Activated CD4-positive, alpha-beta T cell treated with anti-CD3 and anti-CD28 coated beads for 36 hours (primary cell): ENCODE data around the gene ZRANB1. TPM values are rescaled to one million over a fixed set of nuclear protein-coding genes. Genes with fewer than 3 reads are reported as not detected.
"Not testable (repeated sequence)": the region's sequence is repeated elsewhere in the genome, so short reads cannot be mapped to it uniquely, and the experiment has no call there.

ENCODE experiments used
- ATAC-seq: fragments of 200-7000 bp; cut with Tn5 transposase; one replicate; pipeline ENCODE4 v1.10.0; 2021; ENCODE audit warnings: mild to moderate bottlenecking, moderate library complexity
- CTCF ChIA-PET: fragments of 350-600 bp; sonication (Branson Sonifier 250); formaldehyde crosslinking; loops from one replicate; lab custom pipeline; 2021; ENCODE audit warnings: antibody characterized with exemption; lab: Charles Lee
- POLR2A ChIA-PET: fragments of 350-600 bp; sonication (Branson Sonifier 250); formaldehyde crosslinking; loops from one replicate; lab custom pipeline; 2021; ENCODE audit warnings: antibody characterized with exemption, inconsistent platforms; lab: Charles Lee
- DNase-seq: peaks from one replicate; pipeline ENCODE4 v3.0.0-alpha.2; 2020
- H3K27ac Mint-ChIP-seq: one replicate; pipeline ENCODE4 v1.8.0; 2021; ENCODE audit warnings: mixed read lengths
- H3K27me3 Mint-ChIP-seq: one replicate; pipeline ENCODE4 v1.8.0; 2021; ENCODE audit warnings: mixed read lengths
- H3K36me3 Mint-ChIP-seq: one replicate; pipeline ENCODE4 v1.8.0; 2021; ENCODE audit warnings: low read depth, mixed read lengths
- H3K4me1 Mint-ChIP-seq: one replicate; pipeline ENCODE4 v1.8.0; 2021; ENCODE audit warnings: mixed read lengths
- H3K4me3 Mint-ChIP-seq: one replicate; pipeline ENCODE4 v1.8.0; 2021; ENCODE audit warnings: mild to moderate bottlenecking, moderate library complexity, mixed read lengths
- H3K9me3 Mint-ChIP-seq: one replicate; pipeline ENCODE4 v1.8.0; 2021; ENCODE audit warnings: low read depth, mixed read lengths
- intact Hi-C, 2 experiments: fragments of 100-400 bp; cut with DNase I in 1 of 2; cut with micrococcal nuclease in 1 of 2; formaldehyde crosslinking; loops; one replicate each; pipeline versions ENCODE4 v1.14.2 to v1.15.1; 2022 to 2024; cut with DNase I, micrococcal nuclease
- total RNA-seq, 2 experiments: library from RNA; stranded (reverse); gene quantifications; one replicate each; pipeline ENCODE4 v1.2.3, GENCODE V29; 2021

Gene ZRANB1
- total RNA-seq, 2 experiments from 2014 or later, result 8.4 to 10.4 TPM

GRCh38 chr10:124911124-124912067 lies 30.5 kb upstream of the ZRANB1 start:
- H3K4me3 Mint-ChIP-seq, result no peak overlapping the region
- H3K27me3 Mint-ChIP-seq, result peaks cover 1% of the 10 kb centered on the region
- no peaks in the 10 kb centered on the region for H3K36me3 Mint-ChIP-seq
- no peaks in the 10 kb centered on the region for H3K9me3 Mint-ChIP-seq
- ATAC-seq (no peak), DNase-seq (no peak)
- POLR2A ChIA-PET, result no interaction called here
- H3K27ac Mint-ChIP-seq, result no peak overlapping the region
- intact Hi-C loops, result loop anchor here in 1 of 2 experiments (10.0 kb wide), 1 partner anchor 167 kb away; the partner anchor contains the start of gene FAM53B
- CTCF ChIA-PET, result interaction anchor here (0.6 to 0.7 kb wide), 3 partner anchors 80 to 310 kb away, joined by 3 to 4 read pairs (median 3); no protein-coding TSS in a partner anchor
- peaks cover 12% of the 10 kb centered on the region for H3K4me1 Mint-ChIP-seq

- ChIA-PET POLR2A (no interaction called here), CTCF (interaction anchor here (0.6 to 0.7 kb wide), 3 partner anchors 79 to 309 kb away, joined by 3 to 4 read pairs (median 3); no protein-coding TSS in a partner anchor)
- Mint-ChIP-seq H3K27ac (no peak overlapping the region), H3K9me3 (no peaks in the 10 kb centered on the region), H3K27me3 (peaks cover 1% of the 10 kb centered on the region), H3K4me3 (no peak overlapping the region), H3K36me3 (no peaks in the 10 kb centered on the region), H3K4me1 (peaks cover 12% of the 10 kb centered on the region)
- ATAC-seq, result no peak
- DNase-seq, result no peak
- intact Hi-C loops, result loop anchor here in 1 of 2 experiments (10.0 kb wide), 1 partner anchor 167 kb away; the partner anchor contains the start of gene FAM53B
These were observed 29.6 kb upstream of the ZRANB1 start for GRCh38 chr10:124912101-124912886.

GRCh38 chr10:124913167-124913566 lies 28.8 kb upstream of the ZRANB1 start:
- H3K4me3 Mint-ChIP-seq, result no peak overlapping the region
- ChIA-PET CTCF (interaction anchor here (0.9 kb wide), 1 partner anchor 110 kb away, joined by 3 read pairs; no protein-coding TSS in a partner anchor), POLR2A (no interaction called here)
- H3K4me1 Mint-ChIP-seq, result peaks cover 17% of the 10 kb centered on the region
- no peaks in the 10 kb centered on the region for H3K9me3 Mint-ChIP-seq
- ATAC-seq, result no peak
- H3K27ac Mint-ChIP-seq, result no peak overlapping the region
- intact Hi-C loops, result loop anchor here in 1 of 2 experiments (10.0 kb wide), 1 partner anchor 168 kb away; the partner anchor contains the start of gene FAM53B
- no peak for DNase-seq
- H3K36me3 Mint-ChIP-seq, result no peaks in the 10 kb centered on the region
- H3K27me3 Mint-ChIP-seq, result peaks cover 1% of the 10 kb centered on the region

GRCh38 chr10:124914398-124914797 lies 27.5 kb upstream of the ZRANB1 start:
- POLR2A ChIA-PET, H3K4me3 Mint-ChIP-seq, ATAC-seq, H3K27ac Mint-ChIP-seq, H3K27me3 Mint-ChIP-seq, H3K36me3 Mint-ChIP-seq, DNase-seq, H3K9me3 Mint-ChIP-seq: not testable (repeated sequence)
- H3K4me1 Mint-ChIP-seq, result peaks cover 25% of the 10 kb centered on the region
- CTCF ChIA-PET, result interaction anchor here (0.6 kb wide), 1 partner anchor 438 kb away, joined by 3 read pairs; no protein-coding TSS in a partner anchor
- intact Hi-C loops, result loop anchor here in 1 of 2 experiments (10.0 kb wide), 1 partner anchor 170 kb away; the partner anchor contains the start of gene FAM53B

- DNase-seq, result peak; percentile 11
- intact Hi-C loops, result loop anchor here (1.0 to 10.0 kb wide), 13 partner anchors 41 to 1764 kb away; partner anchors contain the start of genes ABRAXAS2 (in 2 of the 2), EDRF1 (in 2 of the 2), FAM53B (in 2 of the 2) and BCCIP (in 1 of the 2)
- peak overlapping the region; percentile 92 for H3K27ac Mint-ChIP-seq
- H3K27me3 Mint-ChIP-seq, result peaks cover 1% of the 10 kb centered on the region
- ChIA-PET POLR2A (interaction anchor here (0.5 to 0.7 kb wide), 2 partner anchors 28 to 193 kb away, joined by 3 to 4 read pairs; no protein-coding TSS in a partner anchor), CTCF (interaction anchor here (0.7 to 1.2 kb wide), 3 partner anchors 15 to 79 kb away, joined by 3 to 4 read pairs (median 3); no protein-coding TSS in a partner anchor)
- H3K9me3 Mint-ChIP-seq, result no peaks in the 10 kb centered on the region
- peaks cover 2% of the 10 kb centered on the region for H3K36me3 Mint-ChIP-seq
- peak; percentile 9 for ATAC-seq
- H3K4me3 Mint-ChIP-seq, result peak overlapping the region; percentile 88
- H3K4me1 Mint-ChIP-seq, result peaks cover 38% of the 10 kb centered on the region
These were observed 25.8 kb upstream of the ZRANB1 start for GRCh38 chr10:124916098-124916584.

GRCh38 chr10:124916585-124917427 lies 25.1 kb upstream of the ZRANB1 start:
- POLR2A ChIA-PET, result interaction anchor here (0.5 to 1.3 kb wide), 3 partner anchors 29 to 118 kb away, joined by 3 to 4 read pairs (median 3); partner anchors contain the start of gene ABRAXAS2
- H3K9me3 Mint-ChIP-seq, result no peaks in the 10 kb centered on the region
- H3K4me1 Mint-ChIP-seq, result peaks cover 38% of the 10 kb centered on the region
- intact Hi-C loops, result loop anchor here (1.0 to 10.0 kb wide), 14 partner anchors 40 to 1765 kb away; partner anchors contain the start of genes ABRAXAS2 (in 2 of the 2), EDRF1 (in 2 of the 2), FAM53B (in 2 of the 2) and BCCIP (in 1 of the 2)
- peak overlapping the region; percentile 92 for H3K27ac Mint-ChIP-seq
- H3K4me3 Mint-ChIP-seq, result peak overlapping the region; percentile 92
- H3K36me3 Mint-ChIP-seq, result peaks cover 2% of the 10 kb centered on the region
- CTCF ChIA-PET, result interaction anchor here (0.6 kb wide), 1 partner anchor 299 kb away, joined by 3 read pairs; no protein-coding TSS in a partner anchor
- ATAC-seq (peak; percentile 95), DNase-seq (peak; percentile 99)
- no peaks in the 10 kb centered on the region for H3K27me3 Mint-ChIP-seq

GRCh38 chr10:124917428-124918190 lies 24.3 kb upstream of the ZRANB1 start:
- POLR2A ChIA-PET, result interaction anchor here (0.6 to 1.3 kb wide), 3 partner anchors 116 to 445 kb away, joined by 3 to 4 read pairs (median 3); partner anchors contain the start of gene ABRAXAS2
- peaks cover 2% of the 10 kb centered on the region for H3K36me3 Mint-ChIP-seq
- H3K27ac Mint-ChIP-seq, result peak overlapping the region; percentile 93
- ATAC-seq (no peak), DNase-seq (peak; percentile 60)
- H3K9me3 Mint-ChIP-seq, result no peaks in the 10 kb centered on the region
- CTCF ChIA-PET, result interaction anchor here (0.6 kb wide), 1 partner anchor 300 kb away, joined by 3 read pairs; no protein-coding TSS in a partner anchor
- peak overlapping the region; percentile 92 for H3K4me3 Mint-ChIP-seq
- no peaks in the 10 kb centered on the region for H3K27me3 Mint-ChIP-seq
- intact Hi-C loops, result loop anchor here (1.0 to 10.0 kb wide), 8 partner anchors 40 to 1765 kb away; partner anchors contain the start of genes ABRAXAS2 (in 1 of the 2), BCCIP (in 1 of the 2), BUB3 (in 1 of the 2) and EDRF1 (in 1 of the 2)
- peaks cover 35% of the 10 kb centered on the region for H3K4me1 Mint-ChIP-seq

GRCh38 chr10:124918191-124918830 lies 23.6 kb upstream of the ZRANB1 start:
- DNase-seq (peak; percentile 26), ATAC-seq (no peak)
- peaks cover 35% of the 10 kb centered on the region for H3K4me1 Mint-ChIP-seq
- no peaks in the 10 kb centered on the region for H3K9me3 Mint-ChIP-seq
- H3K27ac Mint-ChIP-seq, result peak overlapping the region; percentile 93
- intact Hi-C loops, result loop anchor here (5.0 to 10.0 kb wide), 5 partner anchors 39 to 1766 kb away; partner anchors contain the start of genes ABRAXAS2 (in 1 of the 2), BCCIP (in 1 of the 2), BUB3 (in 1 of the 2) and FAM53B (in 1 of the 2)
- CTCF ChIA-PET, result interaction anchor here (0.7 kb wide), 1 partner anchor 115 kb away, joined by 3 read pairs; no protein-coding TSS in a partner anchor
- POLR2A ChIA-PET, result interaction anchor here (0.6 kb wide), 1 partner anchor 446 kb away, joined by 3 read pairs; no protein-coding TSS in a partner anchor
- H3K4me3 Mint-ChIP-seq, result peak overlapping the region; percentile 92
- H3K36me3 Mint-ChIP-seq, result peaks cover 2% of the 10 kb centered on the region
- H3K27me3 Mint-ChIP-seq, result no peaks in the 10 kb centered on the region
